ENCODE data around the gene AP1S3. TPM values are rescaled to one million over a fixed set of nuclear protein-coding genes. Genes with fewer than 3 reads are reported as not detected.

Gene AP1S3
- total RNA-seq, 1 donor from 2014 or later, result 46.3 TPM

GRCh38 chr2:223712642-223713041, 124.7 kb downstream of the AP1S3 start:
- H3K4me3 Mint-ChIP-seq, result no peak overlapping the region
- no peaks in the 10 kb centered on the region for H3K36me3 Mint-ChIP-seq (ENCODE audit: low read depth)
- TF ChIP-seq CTCF (IDR thresholded peaks at IDR 0.05), result no peak

GRCh38 chr2:223711596-223712326, 125.6 kb downstream of the AP1S3 start:
- Mint-ChIP-seq H3K36me3 (ENCODE audit: low read depth) (no peaks in the 10 kb centered on the region), H3K27ac (no peak overlapping the region), H3K4me1 (no peaks in the 10 kb centered on the region), H3K4me3 (no peak overlapping the region), H3K27me3 (no peaks in the 10 kb centered on the region), H3K9me3 (no peaks in the 10 kb centered on the region)
- DNase-seq, result no peak
- no peak for ATAC-seq (ENCODE audit: low read depth)
- CTCF ChIA-PET, result no interaction called here
- POLR2A ChIA-PET, result no interaction called here
- TF ChIP-seq CTCF (IDR thresholded peaks at IDR 0.05), result no peak
- intact Hi-C loops (cut with micrococcal nuclease), result no loop called here

More at GRCh38 chr2:223712642-223713041, 124.7 kb downstream of the AP1S3 start:
- Mint-ChIP-seq H3K27ac (no peak overlapping the region), H3K27me3 (no peaks in the 10 kb centered on the region), H3K9me3 (no peaks in the 10 kb centered on the region), H3K4me1 (no peaks in the 10 kb centered on the region)
- ATAC-seq (ENCODE audit: low read depth) (no peak), DNase-seq (no peak)
- intact Hi-C loops (cut with micrococcal nuclease), result no loop called here
- POLR2A ChIA-PET, result no interaction called here
- CTCF ChIA-PET, result no interaction called here

Other genes with a start within 250 kb of the AP1S3 start
- gene SCG2, start 235.2 kb downstream of the AP1S3 start, total RNA-seq, result 0.15 and 0.35 TPM in 2 replicates
- gene WDFY1, start 107.8 kb upstream of the AP1S3 start, total RNA-seq, result 67.2 and 77.0 TPM in 2 replicates
- 29.9 and 30.4 TPM in 2 replicates for gene MRPL44, start 119.9 kb upstream of the AP1S3 start, total RNA-seq
- gene SERPINE2, start 201.7 kb upstream of the AP1S3 start, total RNA-seq, result 0.98 and 1.1 TPM in 2 replicates

Data from activated B cell treated with CpG ODN at 0.5 μM for 24 hours (primary cell).